Stomach (tissue), 4 donors: ENCODE measurements around the gene AUH.

Experiments
- CTCF ChIP-seq, 7 experiments: fragments of 450-650 bp in 4 of 7; fragments of 200-600 bp in 3 of 7; sonication (generic) in 3 of 7; IDR thresholded peaks; one replicate each; pipeline ENCODE4 v1.5.1; 2016 to 2019; ENCODE audit warnings: antibody characterized with exemption in 7 of 7, control low read depth in 2 of 7, mild to moderate bottlenecking in 1 of 7
- EP300 ChIP-seq: sonication (generic); formaldehyde crosslinking; IDR thresholded peaks from one replicate; pipeline ENCODE4 v1.6.1; 2017; ENCODE audit warnings: antibody characterized with exemption
- POLR2A ChIP-seq, 4 donors: fragments of 450-650 bp; IDR thresholded peaks; one replicate each; pipeline ENCODE4 v1.6.1; 2016; ENCODE audit warnings: antibody characterized with exemption in 4 of 4, control low read depth in 2 of 4, mild to moderate bottlenecking in 1 of 4, moderate library complexity in 1 of 4

DNA sequence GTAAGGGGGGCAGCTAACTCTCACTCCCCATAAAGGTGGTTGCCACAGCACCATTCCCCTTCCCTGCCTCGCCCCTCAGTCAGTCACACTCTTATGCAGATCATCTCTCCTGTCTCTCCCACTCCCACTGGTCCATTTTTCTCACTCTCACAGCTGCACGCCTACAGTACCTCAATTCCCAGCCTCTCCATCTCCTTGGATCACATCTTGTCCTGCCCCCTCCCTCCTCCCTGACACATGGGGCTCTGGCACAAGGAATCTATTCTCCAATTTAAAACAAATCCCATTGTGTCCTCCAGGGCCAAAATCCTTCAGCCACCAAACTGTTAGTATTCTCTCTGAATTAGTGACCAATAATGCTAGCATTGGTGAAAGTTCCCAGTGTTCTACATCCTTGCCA, 114.4 kb downstream of the AUH start:
- TF ChIP-seq CTCF (IDR thresholded peaks at IDR 0.05) (no peak), EP300 (no peak), POLR2A (IDR thresholded peaks at IDR 0.05) (no peak)
